ENCODE measurements around the gene STK32A. TPM values are rescaled to one million over a fixed set of nuclear protein-coding genes. Genes with fewer than 3 reads are reported as not detected.

Gene STK32A
- total and polyA plus RNA-seq, 9 of the 15 experiments (the other 6 are each of a cell fraction or from before 2014, with no cell fraction given), result not detected

- TF ChIP-seq, protein P1, sequence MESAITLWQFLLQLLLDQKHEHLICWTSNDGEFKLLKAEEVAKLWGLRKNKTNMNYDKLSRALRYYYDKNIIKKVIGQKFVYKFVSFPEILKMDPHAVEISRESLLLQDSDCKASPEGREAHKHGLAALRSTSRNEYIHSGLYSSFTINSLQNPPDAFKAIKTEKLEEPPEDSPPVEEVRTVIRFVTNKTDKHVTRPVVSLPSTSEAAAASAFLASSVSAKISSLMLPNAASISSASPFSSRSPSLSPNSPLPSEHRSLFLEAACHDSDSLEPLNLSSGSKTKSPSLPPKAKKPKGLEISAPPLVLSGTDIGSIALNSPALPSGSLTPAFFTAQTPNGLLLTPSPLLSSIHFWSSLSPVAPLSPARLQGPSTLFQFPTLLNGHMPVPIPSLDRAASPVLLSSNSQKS (CRISPR knock-in tag; IDR thresholded peaks at IDR 0.05), result no peak
- TF ChIP-seq ZNF75A (CRISPR knock-in tag; IDR thresholded peaks at IDR 0.05), result no peak
- TF ChIP-seq SIN3A (IDR thresholded peaks at IDR 0.05; ENCODE audit: borderline replicate concordance in 2 of 2, control insufficient read depth in 1 of 2, low read depth in 2 of 2, low read length in 2 of 2), result no peak
Measured at GRCh38 chr5:147412561-147412960, 177.7 kb downstream of the STK32A start (continued).

DNA sequence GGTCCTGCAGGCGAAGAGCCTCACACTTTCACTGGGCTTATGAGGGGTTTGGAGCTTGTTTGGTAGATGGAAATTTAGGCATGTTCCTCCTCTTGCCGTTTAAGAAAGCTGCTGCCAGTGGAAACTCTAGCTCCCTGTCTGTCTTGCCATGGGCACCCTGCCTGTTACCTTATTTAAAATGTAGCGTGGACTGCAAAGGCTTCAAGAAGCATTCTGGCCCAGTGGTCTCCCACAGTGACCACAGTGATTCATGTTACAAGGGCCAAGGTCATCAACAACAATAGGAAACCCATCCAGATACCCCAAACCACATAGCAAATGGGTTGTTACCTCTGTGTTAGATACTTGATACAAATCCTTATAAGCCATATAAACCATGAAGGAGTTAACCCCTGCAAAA is 178.4 kb downstream of the STK32A start:
- H3K79me2 ChIP-seq (ENCODE audit: control insufficient read depth, insufficient read depth, low read length), result no peaks in the 10 kb centered on the region
- DNase-seq (ENCODE audit: extremely low read depth in 1 of 4, low spot score in 3 of 4), result no peak
- H2AFZ ChIP-seq (ENCODE audit: low read depth, low read length), result no peak overlapping the region
- H3K9ac ChIP-seq (ENCODE audit: insufficient read depth in 1 of 2, low read depth in 2 of 2, low read length in 2 of 2), result no peak overlapping the region
- H3K27me3 ChIP-seq (ENCODE audit: control insufficient read depth in 2 of 2, insufficient read depth in 2 of 2, low read length in 2 of 2), result no peaks in the 10 kb centered on the region
- H3K36me3 ChIP-seq (ENCODE audit: control insufficient read depth, insufficient read depth, low read length), result no peaks in the 10 kb centered on the region
- in situ Hi-C loops (cut with MboI) (no loop called here), intact Hi-C loops (cut with micrococcal nuclease) (no loop called here)
- no peak for ATAC-seq
- ChIA-PET CTCF (ENCODE audit: low intra/inter-chr PET ratio) (no interaction called here), POLR2A (no interaction called here)
- no peaks in the 10 kb centered on the region for H3K4me1 ChIP-seq (replicated peaks in 1 of 2; ENCODE audit: control insufficient read depth in 2 of 2, insufficient read depth in 2 of 2, low read length in 2 of 2)
- H3K4me3 ChIP-seq, result no peak overlapping the region
- no peaks in the 10 kb centered on the region for H3K9me1 ChIP-seq (ENCODE audit: control insufficient read depth, insufficient read depth, low read length)
- H4K20me1 ChIP-seq (replicated peaks; ENCODE audit: control insufficient read depth, insufficient read depth, low read length), result no peaks in the 10 kb centered on the region
- 0% methylated on average over 3 of the region's 3 CpGs for WGBS (ENCODE audit: insufficient coverage, low coverage, missing lambda C conversion rate)
- no peak overlapping the region for H3K4me2 ChIP-seq (ENCODE audit: insufficient read depth, low read length)
- no peaks in the 10 kb centered on the region for H3K9me3 ChIP-seq (replicated peaks; ENCODE audit: control insufficient read depth, insufficient read depth, low read depth, low read length)
- BruUV-seq (replicated peaks), result no TSS peak
- FAIRE-seq, result no peak
- H3K27ac ChIP-seq (ENCODE audit: extremely low read depth, low read depth, low read length), result no peak overlapping the region
- TF ChIP-seq NONO (IDR thresholded peaks at IDR 0.05; ENCODE audit: low read depth in 2 of 2, low read length in 1 of 2) (no peak), RERE (CRISPR knock-in tag; IDR thresholded peaks at IDR 0.05; ENCODE audit: borderline replicate concordance) (no peak), FOS (IDR thresholded peaks at IDR 0.05; ENCODE audit: extremely low read depth, insufficient read length) (no peak), CBFB (CRISPR knock-in tag; IDR thresholded peaks at IDR 0.05) (no peak), FOXA3 (CRISPR knock-in tag; conservative IDR thresholded peaks at IDR 0.05 in 1 of 2, IDR thresholded peaks at IDR 0.05 in 1 of 2) (no peak), KHSRP (IDR thresholded peaks at IDR 0.05) (no peak), ARID2 (IDR thresholded peaks at IDR 0.05) (no peak), ZNF146 (CRISPR knock-in tag; IDR thresholded peaks at IDR 0.05; ENCODE audit: unreplicated experiment) (no peak), ZNF76 (CRISPR knock-in tag; IDR thresholded peaks at IDR 0.05; ENCODE audit: borderline replicate concordance) (no peak)
- TF ChIP-seq, protein P2, sequence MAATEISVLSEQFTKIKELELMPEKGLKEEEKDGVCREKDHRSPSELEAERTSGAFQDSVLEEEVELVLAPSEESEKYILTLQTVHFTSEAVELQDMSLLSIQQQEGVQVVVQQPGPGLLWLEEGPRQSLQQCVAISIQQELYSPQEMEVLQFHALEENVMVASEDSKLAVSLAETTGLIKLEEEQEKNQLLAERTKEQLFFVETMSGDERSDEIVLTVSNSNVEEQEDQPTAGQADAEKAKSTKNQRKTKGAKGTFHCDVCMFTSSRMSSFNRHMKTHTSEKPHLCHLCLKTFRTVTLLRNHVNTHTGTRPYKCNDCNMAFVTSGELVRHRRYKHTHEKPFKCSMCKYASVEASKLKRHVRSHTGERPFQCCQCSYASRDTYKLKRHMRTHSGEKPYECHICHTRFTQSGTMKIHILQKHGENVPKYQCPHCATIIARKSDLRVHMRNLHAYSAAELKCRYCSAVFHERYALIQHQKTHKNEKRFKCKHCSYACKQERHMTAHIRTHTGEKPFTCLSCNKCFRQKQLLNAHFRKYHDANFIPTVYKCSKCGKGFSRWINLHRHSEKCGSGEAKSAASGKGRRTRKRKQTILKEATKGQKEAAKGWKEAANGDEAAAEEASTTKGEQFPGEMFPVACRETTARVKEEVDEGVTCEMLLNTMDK (IDR thresholded peaks at IDR 0.05; ENCODE audit: borderline replicate concordance, insufficient read depth, low read depth, low read length, poor library complexity, severe bottlenecking), result no peak
